ENCODE results near the gene PTGIS.
"Not testable (repeated sequence)": the region's sequence is repeated elsewhere in the genome, so short reads cannot be mapped to it uniquely, and the experiment has no call there.

PTGIS gene

DNA sequence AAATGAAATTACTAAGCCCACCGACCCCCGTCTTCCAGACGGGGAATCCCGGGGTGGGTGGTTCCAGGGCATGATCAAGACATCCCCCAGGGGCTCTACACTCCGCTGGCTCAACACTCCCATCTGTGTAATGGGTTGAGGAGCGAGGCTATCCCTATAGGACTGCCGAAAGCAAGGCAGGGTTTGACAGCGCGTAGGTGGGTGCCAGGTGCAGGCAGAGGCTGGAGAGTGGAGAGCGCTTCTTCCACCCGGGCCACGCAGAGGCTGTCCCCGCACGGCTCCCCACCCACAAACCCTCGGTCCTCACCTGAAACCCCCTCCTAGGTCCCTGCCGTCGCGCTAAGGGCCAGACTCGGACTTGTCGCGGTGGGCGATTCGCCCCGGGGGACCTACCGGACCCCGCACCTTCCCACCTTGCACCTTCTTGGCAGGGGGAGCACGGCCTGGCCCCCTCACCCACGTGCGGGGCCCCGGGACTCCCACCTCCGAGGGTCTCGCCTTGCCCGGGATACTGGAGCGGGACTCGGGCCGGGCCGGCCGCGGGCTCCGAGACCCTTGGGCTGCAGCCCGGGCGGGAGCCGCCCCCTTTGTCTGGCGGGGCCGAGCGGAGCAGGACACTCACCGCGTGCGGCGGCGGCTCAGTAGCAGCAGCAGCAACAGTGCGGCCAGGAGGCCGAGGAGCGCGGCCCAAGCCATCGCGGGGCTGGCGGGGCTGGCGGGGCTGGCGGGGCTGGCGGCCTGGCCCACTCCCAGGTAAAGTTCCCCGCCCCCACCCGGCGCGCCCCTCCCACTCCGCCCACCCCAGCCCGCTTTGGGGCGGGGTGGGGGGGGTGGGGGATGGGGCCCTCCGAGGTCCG lies at the start of gene PTGIS:
Gene PTGIS, minus strand, starts transcription at position 717 of the 857 bp plus-strand sequence. Its CDS starts 21 bp downstream, at position 696.
- no peak for TF ChIP-seq ZFX (IDR thresholded peaks at IDR 0.05; ENCODE audit: borderline replicate concordance)
- TF ChIP-seq, protein P1, sequence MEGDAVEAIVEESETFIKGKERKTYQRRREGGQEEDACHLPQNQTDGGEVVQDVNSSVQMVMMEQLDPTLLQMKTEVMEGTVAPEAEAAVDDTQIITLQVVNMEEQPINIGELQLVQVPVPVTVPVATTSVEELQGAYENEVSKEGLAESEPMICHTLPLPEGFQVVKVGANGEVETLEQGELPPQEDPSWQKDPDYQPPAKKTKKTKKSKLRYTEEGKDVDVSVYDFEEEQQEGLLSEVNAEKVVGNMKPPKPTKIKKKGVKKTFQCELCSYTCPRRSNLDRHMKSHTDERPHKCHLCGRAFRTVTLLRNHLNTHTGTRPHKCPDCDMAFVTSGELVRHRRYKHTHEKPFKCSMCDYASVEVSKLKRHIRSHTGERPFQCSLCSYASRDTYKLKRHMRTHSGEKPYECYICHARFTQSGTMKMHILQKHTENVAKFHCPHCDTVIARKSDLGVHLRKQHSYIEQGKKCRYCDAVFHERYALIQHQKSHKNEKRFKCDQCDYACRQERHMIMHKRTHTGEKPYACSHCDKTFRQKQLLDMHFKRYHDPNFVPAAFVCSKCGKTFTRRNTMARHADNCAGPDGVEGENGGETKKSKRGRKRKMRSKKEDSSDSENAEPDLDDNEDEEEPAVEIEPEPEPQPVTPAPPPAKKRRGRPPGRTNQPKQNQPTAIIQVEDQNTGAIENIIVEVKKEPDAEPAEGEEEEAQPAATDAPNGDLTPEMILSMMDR (IDR thresholded peaks at IDR 0.05), result no peak
- H3K27ac ChIP-seq, result no peak within 1 kb of the TSS

DNA sequence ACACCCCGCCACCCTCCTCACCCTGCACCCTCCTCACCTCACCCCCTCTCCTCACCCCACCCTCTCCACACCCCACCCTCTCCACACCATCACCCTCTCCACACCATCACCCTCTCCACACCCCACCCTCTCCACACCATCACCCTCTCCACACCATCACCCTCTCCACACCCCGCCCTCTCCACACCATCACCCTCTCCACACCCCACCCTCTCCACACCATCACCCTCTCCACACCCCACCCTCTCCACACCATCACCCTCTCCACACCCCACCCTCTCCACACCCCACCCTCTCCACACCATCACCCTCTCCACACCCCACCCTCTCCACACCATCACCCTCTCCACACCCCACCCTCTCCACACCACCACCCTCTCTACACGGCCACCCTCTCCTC lies 49.5 kb upstream of the PTGIS start:
- H3K27ac ChIP-seq, result not testable (repeated sequence)

DNA sequence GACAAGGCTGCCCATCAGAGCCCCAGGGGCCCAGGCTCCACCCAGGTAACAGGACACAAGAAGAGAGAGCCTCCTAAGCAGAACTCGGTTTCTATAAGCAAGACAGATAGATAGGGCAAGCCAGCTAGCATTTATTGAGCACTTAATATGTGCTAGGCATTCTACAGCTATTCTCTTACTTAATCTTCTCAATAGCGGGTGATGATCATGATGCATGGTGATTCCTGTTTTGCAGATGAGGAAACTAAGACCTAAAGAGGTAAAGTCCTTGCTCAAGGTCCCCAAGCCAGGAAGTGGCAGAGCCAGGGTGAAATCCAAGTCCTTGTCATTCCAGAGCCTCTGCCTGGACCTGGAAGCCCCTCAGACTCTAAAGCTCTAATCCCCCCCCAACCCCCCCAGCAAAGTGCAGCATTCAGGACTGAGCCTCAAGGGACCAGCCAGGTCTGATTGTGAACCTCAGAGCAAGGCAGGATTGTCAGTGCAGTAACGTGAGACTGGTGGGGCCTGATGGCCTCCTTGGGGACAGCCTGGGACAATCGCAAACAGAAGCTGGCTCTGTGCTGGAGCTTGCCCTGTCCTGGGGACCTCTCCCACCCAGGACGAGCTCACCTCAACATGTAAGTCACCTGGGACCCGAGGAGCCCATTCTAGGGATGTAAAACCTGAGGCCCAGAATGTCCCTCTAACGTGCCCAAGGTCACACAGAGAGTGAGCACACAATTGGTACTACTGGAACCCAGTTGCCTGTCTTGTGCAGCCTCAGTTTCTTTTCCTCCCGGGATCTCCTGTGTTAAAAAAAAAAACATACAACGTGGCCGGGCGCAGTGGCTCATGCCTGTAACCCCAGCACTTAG lies 48.4 kb upstream of the PTGIS start:
- no peak overlapping the region for H3K27ac ChIP-seq
- TF ChIP-seq ZFX (IDR thresholded peaks at IDR 0.05; ENCODE audit: borderline replicate concordance), result no peak
- TF ChIP-seq, protein P1 (IDR thresholded peaks at IDR 0.05), result no peak

DNA sequence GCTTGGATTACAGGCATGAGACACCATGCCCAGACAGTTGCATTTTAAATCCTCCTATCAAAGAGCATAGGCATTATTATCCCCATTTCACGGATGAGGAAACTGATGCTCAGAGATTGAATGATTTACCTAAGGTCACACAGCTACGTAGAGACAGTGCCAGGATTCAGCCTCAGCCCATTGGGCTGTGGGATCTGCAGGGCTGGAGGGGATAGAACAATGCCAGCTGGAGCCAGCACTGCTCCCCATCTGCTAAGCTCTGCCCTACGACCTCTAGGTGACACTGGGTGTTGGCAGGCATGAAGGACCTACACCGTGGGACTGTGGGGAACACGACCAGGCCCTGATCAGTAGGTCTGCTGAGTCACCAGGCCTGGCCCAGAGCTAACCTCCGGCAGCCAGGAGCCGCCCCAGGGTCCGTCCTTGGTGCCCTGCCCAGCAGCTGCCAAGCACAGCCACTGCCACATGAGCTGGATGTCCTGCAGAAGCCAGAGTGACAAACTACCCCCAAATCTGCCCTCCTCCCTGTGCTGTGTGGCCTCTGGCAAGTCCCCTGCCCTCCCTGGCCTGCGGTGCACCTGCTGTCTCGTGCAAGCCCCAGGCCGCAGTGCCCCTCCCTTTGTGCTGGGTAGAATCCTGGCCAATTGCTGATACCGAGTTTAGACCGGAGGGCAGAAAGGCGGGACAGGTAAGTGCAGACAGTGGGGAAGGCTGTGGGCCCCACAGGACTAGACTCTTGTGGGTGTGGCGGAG lies 47.6 kb upstream of the PTGIS start:
- TF ChIP-seq, protein P1 (IDR thresholded peaks at IDR 0.05), result no peak
- TF ChIP-seq ZFX (IDR thresholded peaks at IDR 0.05; ENCODE audit: borderline replicate concordance), result no peak
- H3K27ac ChIP-seq, result no peak overlapping the region

DNA sequence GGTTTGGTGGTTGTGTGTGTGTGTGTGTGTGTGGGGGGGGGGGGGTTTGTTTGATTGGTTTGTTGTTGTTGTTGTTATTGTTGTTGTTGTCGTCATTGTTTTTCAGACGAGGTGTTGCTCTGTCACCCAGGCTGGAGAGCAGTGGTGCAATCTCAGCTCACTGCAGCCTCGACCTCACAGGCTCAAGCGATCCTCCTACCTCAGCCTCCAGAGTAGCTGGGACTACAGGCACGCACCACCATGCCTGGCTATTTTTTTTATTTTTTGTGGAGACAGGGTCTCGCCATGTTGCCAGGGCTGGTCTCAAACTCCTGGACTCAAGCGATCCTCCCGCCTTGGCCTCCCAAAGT lies 47.1 kb upstream of the PTGIS start:
- not testable (repeated sequence) for H3K27ac ChIP-seq

GRCh38 chr20:49614338-49615050 lies 46.6 kb upstream of the PTGIS start:
- no peak overlapping the region for H3K27ac ChIP-seq
- TF ChIP-seq ZFX (IDR thresholded peaks at IDR 0.05; ENCODE audit: borderline replicate concordance), result no peak
- TF ChIP-seq, protein P1 (IDR thresholded peaks at IDR 0.05), result no peak

DNA sequence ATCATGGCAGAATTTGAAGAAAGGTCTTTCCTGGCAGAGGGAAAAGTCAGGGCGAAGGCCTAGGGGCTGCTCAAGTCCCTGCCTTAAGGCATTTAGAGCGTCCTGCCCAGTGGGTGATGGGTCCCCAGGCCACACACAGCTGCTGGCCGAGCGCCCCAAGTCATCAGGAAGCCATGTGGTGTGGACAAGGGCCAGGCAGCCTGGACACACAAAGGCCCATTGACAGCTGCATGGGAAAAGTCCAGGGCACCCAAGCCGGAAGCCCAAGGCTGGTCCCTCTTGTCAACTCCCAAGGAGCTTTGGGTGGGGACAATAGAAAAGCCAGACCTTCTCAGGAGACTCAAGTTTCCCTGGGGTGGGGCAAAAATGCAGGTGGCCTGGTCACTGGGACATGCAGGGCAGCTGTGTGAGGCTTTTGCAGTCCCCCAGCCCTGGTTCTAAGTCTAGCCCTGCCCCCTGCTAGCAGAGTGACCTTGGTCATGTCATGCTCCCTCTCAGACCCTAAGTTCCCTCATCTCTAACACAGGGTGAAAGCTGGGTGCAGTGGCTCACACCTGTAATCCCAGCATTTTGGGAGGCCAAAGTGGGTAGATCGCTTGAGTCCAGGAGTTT lies 44.3 kb upstream of the PTGIS start:
- TF ChIP-seq, protein P1 (IDR thresholded peaks at IDR 0.05), result no peak
- TF ChIP-seq ZFX (IDR thresholded peaks at IDR 0.05; ENCODE audit: borderline replicate concordance), result no peak
- no peak overlapping the region for H3K27ac ChIP-seq

DNA sequence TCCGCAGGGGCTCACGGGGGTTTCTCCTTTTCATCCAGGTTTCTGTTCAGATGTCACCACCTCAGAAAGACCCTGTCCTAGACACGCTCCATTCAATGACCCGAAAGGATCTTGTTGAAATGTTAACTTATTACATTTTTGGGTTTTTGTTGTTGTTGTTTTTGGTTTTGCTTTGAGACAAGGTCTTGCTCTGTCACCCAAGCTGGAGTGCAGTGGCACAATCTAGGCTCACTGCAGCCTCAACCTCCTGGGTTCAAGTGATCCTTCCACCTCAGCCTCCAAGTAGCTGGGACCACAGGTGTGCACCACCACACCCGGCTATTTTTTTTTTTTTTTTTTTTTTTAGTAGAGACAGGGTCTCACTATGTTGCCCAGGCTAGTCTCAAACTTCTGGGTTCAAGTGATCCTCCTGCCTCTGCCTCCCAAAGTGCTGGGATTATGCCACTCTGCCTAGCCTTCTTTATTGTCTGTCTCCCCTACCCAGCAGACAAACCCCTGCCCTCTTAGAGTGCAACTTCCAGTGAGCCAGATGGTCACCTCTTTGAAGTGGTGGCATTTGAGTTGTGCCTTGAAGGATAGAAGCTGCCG lies 43.7 kb upstream of the PTGIS start:
- not testable (repeated sequence) for H3K27ac ChIP-seq

All from 22Rv1 (cell line).